Neural progenitor cell (in vitro differentiated cells): Measurements from ENCODE around the gene PRKCB. TPM values are rescaled to one million over a fixed set of nuclear protein-coding genes. Genes with fewer than 3 reads are reported as not detected.

Experiments used
- DNase-seq: peaks from one replicate; pipeline ENCODE4 v3.0.0-alpha.2; 2016; ENCODE audit warnings: low spot score
- H2AFZ ChIP-seq: fragments of 200-600 bp; sonication (generic); replicated peaks from 2 replicates; pipeline ENCODE4 v1.6.1; 2016; ENCODE audit warnings: antibody characterized with exemption
- H3F3A ChIP-seq: fragments of 200-600 bp; sonication (generic); 2 replicates; pipeline ENCODE4 v1.6.1; 2016; ENCODE audit warnings: antibody characterized with exemption, low read depth
- H3K27ac ChIP-seq: fragments of 200-600 bp; sonication (generic); 2 replicates; pipeline ENCODE4 v1.5.1; 2016; ENCODE audit warnings: mild to moderate bottlenecking
- H3K27me3 ChIP-seq: fragments of 200-600 bp; sonication (generic); 2 replicates; pipeline ENCODE4 v1.6.1; 2016; ENCODE audit warnings: mild to moderate bottlenecking, moderate library complexity
- H3K36me3 ChIP-seq: fragments of 200-600 bp; sonication (generic); 2 replicates; pipeline ENCODE4 v1.5.1; 2016
- H3K4me1 ChIP-seq: fragments of 200-600 bp; sonication (generic); 2 replicates; pipeline ENCODE4 v1.6.1; 2016; ENCODE audit warnings: mixed run types
- H3K4me2 ChIP-seq: fragments of 200-600 bp; sonication (generic); 2 replicates; pipeline ENCODE4 v1.6.1; 2016
- H3K4me3 ChIP-seq: fragments of 200-600 bp; sonication (generic); 2 replicates; pipeline ENCODE4 v1.5.1; 2016
- H3K79me2 ChIP-seq: fragments of 200-600 bp; sonication (generic); 2 replicates; pipeline ENCODE4 v1.6.1; 2016; ENCODE audit warnings: low read depth
- H3K9ac ChIP-seq: fragments of 200-600 bp; sonication (generic); 2 replicates; pipeline ENCODE4 v1.6.1; 2016
- H3K9me3 ChIP-seq: fragments of 200-600 bp; sonication (generic); 2 replicates; pipeline ENCODE4 v1.5.1; 2016; ENCODE audit warnings: low read depth
- H4K20me1 ChIP-seq: fragments of 200-600 bp; sonication (generic); 2 replicates; pipeline ENCODE4 v1.6.1; 2016; ENCODE audit warnings: low read depth
- H3K27ac Mint-ChIP-seq: 3 replicates; pipeline ENCODE4 v1.8.0; 2021; ENCODE audit warnings: mixed read lengths
- H3K27me3 Mint-ChIP-seq: 2 replicates; pipeline ENCODE4 v1.8.0; 2022; ENCODE audit warnings: low read depth, mild to moderate bottlenecking, inconsistent platforms, moderate library complexity, mixed read lengths; ENCODE audit not compliant: insufficient read depth
- H3K36me3 Mint-ChIP-seq: 3 replicates; pipeline ENCODE4 v1.8.0; 2021; ENCODE audit warnings: mixed read lengths
- H3K4me1 Mint-ChIP-seq: 3 replicates; pipeline ENCODE4 v1.8.0; 2021; ENCODE audit warnings: mixed read lengths
- H3K4me3 Mint-ChIP-seq: 3 replicates; pipeline ENCODE4 v1.8.0; 2021; ENCODE audit warnings: mild to moderate bottlenecking, moderate library complexity, mixed read lengths
- H3K9me3 Mint-ChIP-seq: 3 replicates; pipeline ENCODE4 v1.8.0; 2020; ENCODE audit warnings: mixed read lengths
- EZH2 ChIP-seq: fragments of 200-600 bp; sonication (generic); IDR thresholded peaks from 2 replicates; pipeline ENCODE4 v1.6.1; 2017; ENCODE audit warnings: antibody characterized with exemption, mild to moderate bottlenecking, moderate library complexity
- EZH2phosphoT487 ChIP-seq: fragments of 200-600 bp; sonication (generic); IDR thresholded peaks from 2 replicates; pipeline ENCODE4 v1.6.1; 2017; ENCODE audit warnings: antibody characterized with exemption
- total RNA-seq: library from RNA; depleted of rRNA; stranded (reverse); fragments of >200 nt; gene quantifications from 2 replicates; pipeline ENCODE4 v1.2.3, GENCODE V29; 2015; ENCODE audit warnings: low replicate concordance
- TF ChIP-seq, protein P1 (sequence below): fragments of 200-600 bp; sonication (generic); IDR thresholded peaks from 2 replicates; pipeline ENCODE4 v1.5.1; 2017; ENCODE audit warnings: antibody characterized with exemption, mild to moderate bottlenecking

Gene PRKCB
- total RNA-seq, 1 donor from 2014 or later = 9.5 TPM

DNA sequence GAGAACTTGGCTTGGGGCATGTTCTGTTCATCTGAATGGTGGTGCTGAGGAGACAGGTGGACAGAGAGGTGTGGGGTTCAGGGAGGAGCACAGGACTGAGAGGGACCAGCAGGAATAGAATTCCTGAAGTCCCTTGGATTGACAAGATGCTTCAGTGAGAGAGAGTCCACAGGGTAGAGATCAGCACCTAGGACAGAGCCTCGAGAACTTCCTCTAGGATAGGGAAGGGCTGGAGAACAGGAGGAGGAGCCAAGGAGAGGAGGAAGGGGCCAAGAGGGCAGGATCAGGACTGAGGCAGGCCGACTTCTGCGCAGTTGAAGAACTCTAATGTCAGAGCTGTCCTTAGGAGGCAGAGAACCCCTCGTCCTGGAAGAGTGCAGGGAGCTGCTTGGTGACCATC, 138.4 kb downstream of the PRKCB start:
- Mint-ChIP-seq H3K27me3 (peaks cover 3% of the 10 kb centered on the region), H3K9me3 (peaks cover 4% of the 10 kb centered on the region), H3K4me3 (no peak overlapping the region), H3K36me3 (no peaks in the 10 kb centered on the region), H3K4me1 (peaks cover 12% of the 10 kb centered on the region), H3K27ac (no peak overlapping the region)
- Histone ChIP-seq H4K20me1 (no peaks in the 10 kb centered on the region), H3F3A (no peaks in the 10 kb centered on the region), H3K27me3 (no peaks in the 10 kb centered on the region), H3K4me2 (no peak overlapping the region), H3K27ac (no peak overlapping the region), H2AFZ (no peak overlapping the region), H3K4me3 (no peak overlapping the region), H3K79me2 (no peaks in the 10 kb centered on the region), H3K4me1 (no peaks in the 10 kb centered on the region), H3K9me3 (no peaks in the 10 kb centered on the region), H3K9ac (no peak overlapping the region), H3K36me3 (no peaks in the 10 kb centered on the region)
- peak; percentile 84 for DNase-seq
- TF ChIP-seq, protein P1, sequence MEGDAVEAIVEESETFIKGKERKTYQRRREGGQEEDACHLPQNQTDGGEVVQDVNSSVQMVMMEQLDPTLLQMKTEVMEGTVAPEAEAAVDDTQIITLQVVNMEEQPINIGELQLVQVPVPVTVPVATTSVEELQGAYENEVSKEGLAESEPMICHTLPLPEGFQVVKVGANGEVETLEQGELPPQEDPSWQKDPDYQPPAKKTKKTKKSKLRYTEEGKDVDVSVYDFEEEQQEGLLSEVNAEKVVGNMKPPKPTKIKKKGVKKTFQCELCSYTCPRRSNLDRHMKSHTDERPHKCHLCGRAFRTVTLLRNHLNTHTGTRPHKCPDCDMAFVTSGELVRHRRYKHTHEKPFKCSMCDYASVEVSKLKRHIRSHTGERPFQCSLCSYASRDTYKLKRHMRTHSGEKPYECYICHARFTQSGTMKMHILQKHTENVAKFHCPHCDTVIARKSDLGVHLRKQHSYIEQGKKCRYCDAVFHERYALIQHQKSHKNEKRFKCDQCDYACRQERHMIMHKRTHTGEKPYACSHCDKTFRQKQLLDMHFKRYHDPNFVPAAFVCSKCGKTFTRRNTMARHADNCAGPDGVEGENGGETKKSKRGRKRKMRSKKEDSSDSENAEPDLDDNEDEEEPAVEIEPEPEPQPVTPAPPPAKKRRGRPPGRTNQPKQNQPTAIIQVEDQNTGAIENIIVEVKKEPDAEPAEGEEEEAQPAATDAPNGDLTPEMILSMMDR = no peak
- TF ChIP-seq EZH2 (no peak), EZH2phosphoT487 (no peak)

DNA sequence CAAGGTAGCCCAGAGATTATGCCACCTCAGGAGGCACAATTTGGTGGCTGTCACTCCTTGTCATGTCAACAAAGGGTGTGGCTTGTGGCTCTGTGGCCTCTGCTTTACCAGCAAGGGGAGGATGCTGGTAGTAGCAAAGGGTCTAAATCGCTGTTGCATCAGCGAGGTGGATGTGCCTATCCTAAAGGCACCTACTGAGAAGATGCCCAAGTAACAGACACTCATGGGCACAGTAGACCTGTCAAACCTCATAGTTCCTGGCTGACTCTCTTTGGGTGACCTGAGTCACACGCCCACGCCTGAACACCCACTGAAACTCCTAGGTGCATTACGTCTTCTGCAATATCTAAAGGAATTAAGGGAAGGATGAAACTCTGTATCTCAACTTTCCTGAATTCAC, 139.5 kb downstream of the PRKCB start:
- no peaks in the 10 kb centered on the region for H4K20me1 ChIP-seq
- no peaks in the 10 kb centered on the region for H3K36me3 Mint-ChIP-seq
- H3K36me3 ChIP-seq = no peaks in the 10 kb centered on the region
- no peak overlapping the region for H3K4me2 ChIP-seq
- no peak overlapping the region for H3K4me3 Mint-ChIP-seq
- H3F3A ChIP-seq = no peaks in the 10 kb centered on the region
- H3K4me3 ChIP-seq = no peak overlapping the region
- H3K27ac Mint-ChIP-seq = no peak overlapping the region
- no peaks in the 10 kb centered on the region for H3K79me2 ChIP-seq
- no peak overlapping the region for H3K27ac ChIP-seq
- no peak for DNase-seq
- H3K4me1 Mint-ChIP-seq = peaks cover 12% of the 10 kb centered on the region
- H3K9ac ChIP-seq = no peak overlapping the region
- H2AFZ ChIP-seq = no peak overlapping the region
- no peaks in the 10 kb centered on the region for H3K27me3 ChIP-seq
- TF ChIP-seq EZH2phosphoT487 = no peak
- TF ChIP-seq EZH2 = no peak
- TF ChIP-seq, protein P1 = no peak
- peaks cover 4% of the 10 kb centered on the region for H3K9me3 Mint-ChIP-seq
- H3K4me1 ChIP-seq = no peaks in the 10 kb centered on the region
- peaks cover 3% of the 10 kb centered on the region for H3K27me3 Mint-ChIP-seq
- no peaks in the 10 kb centered on the region for H3K9me3 ChIP-seq

DNA sequence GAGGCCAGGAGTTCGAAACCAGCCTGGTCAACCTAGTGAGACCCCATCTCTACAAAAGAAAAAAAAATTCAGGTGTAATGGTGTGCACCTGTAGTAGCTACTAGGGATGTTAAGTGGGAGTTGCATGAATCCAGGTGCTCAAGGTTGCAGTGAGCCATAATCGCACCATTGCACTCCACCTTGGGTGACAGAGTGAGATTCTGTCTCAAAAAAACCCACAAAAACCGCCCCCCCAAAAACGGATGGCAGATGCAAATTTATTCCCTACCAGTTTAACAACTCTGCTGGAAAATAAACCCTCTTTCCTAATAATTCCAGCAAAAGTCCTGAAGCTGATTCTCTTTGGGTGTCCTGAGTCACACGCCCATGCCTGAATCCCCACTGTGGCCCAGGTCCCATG, 140.3 kb downstream of the PRKCB start:
- Histone ChIP-seq H3K4me1 (no peaks in the 10 kb centered on the region), H3K4me2 (no peak overlapping the region), H3K36me3 (no peaks in the 10 kb centered on the region), H2AFZ (no peak overlapping the region), H3K27ac (no peak overlapping the region), H3K4me3 (no peak overlapping the region), H3K9ac (no peak overlapping the region), H3F3A (no peaks in the 10 kb centered on the region), H3K79me2 (no peaks in the 10 kb centered on the region), H4K20me1 (no peaks in the 10 kb centered on the region), H3K27me3 (peaks cover 3% of the 10 kb centered on the region), H3K9me3 (no peaks in the 10 kb centered on the region)
- Mint-ChIP-seq H3K27ac (no peak overlapping the region), H3K4me3 (no peak overlapping the region), H3K9me3 (peaks cover 4% of the 10 kb centered on the region), H3K36me3 (no peaks in the 10 kb centered on the region), H3K4me1 (peaks cover 12% of the 10 kb centered on the region), H3K27me3 (peaks cover 7% of the 10 kb centered on the region)
- TF ChIP-seq EZH2phosphoT487 (no peak), EZH2 (no peak)
- TF ChIP-seq, protein P1 = no peak
- no peak for DNase-seq

DNA sequence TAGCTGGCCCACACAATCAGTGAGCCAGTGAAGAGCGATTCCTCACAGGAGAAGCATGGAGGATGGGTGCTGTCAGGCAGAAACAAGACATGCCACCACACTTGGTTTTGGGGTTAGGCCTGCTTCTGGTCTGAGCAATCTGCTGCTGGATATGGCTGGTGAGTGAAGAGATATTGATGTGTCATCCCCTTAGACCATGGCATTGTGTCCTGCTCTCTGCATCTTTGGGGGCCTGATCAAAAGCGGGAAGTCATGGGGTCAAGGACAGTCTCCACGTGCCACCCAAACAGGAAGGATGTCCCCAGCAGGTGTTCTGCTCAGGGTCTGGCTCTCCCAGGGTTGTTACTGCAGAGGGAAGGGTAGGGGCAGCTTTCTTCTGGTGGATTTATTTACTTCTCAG, 140.7 kb downstream of the PRKCB start:
- Histone ChIP-seq H3K9me3 (no peaks in the 10 kb centered on the region), H2AFZ (no peak overlapping the region), H3K9ac (no peak overlapping the region), H3K27me3 (peaks cover 5% of the 10 kb centered on the region), H3K36me3 (no peaks in the 10 kb centered on the region), H4K20me1 (no peaks in the 10 kb centered on the region), H3K79me2 (no peaks in the 10 kb centered on the region), H3K4me2 (no peak overlapping the region), H3K4me3 (no peak overlapping the region), H3K4me1 (no peaks in the 10 kb centered on the region), H3K27ac (no peak overlapping the region), H3F3A (no peaks in the 10 kb centered on the region)
- H3K27ac Mint-ChIP-seq = no peak overlapping the region
- H3K9me3 Mint-ChIP-seq = peaks cover 4% of the 10 kb centered on the region
- H3K27me3 Mint-ChIP-seq = peaks cover 5% of the 10 kb centered on the region
- H3K4me1 Mint-ChIP-seq = peaks cover 12% of the 10 kb centered on the region
- no peak for TF ChIP-seq EZH2phosphoT487
- TF ChIP-seq, protein P1 = no peak
- no peak overlapping the region for H3K4me3 Mint-ChIP-seq
- H3K36me3 Mint-ChIP-seq = no peaks in the 10 kb centered on the region
- no peak for DNase-seq
